GM04503 (cell line): ENCODE results near the gene RBL2.
"Not testable (repeated sequence)": the region's sequence is repeated elsewhere in the genome, so short reads cannot be mapped to it uniquely, and the experiment has no call there.

Experiments
- DNase-seq: peaks from one replicate; pipeline ENCODE4 v3.0.0-alpha.2; 2012; ENCODE audit warnings: low read depth

Gene RBL2

DNA sequence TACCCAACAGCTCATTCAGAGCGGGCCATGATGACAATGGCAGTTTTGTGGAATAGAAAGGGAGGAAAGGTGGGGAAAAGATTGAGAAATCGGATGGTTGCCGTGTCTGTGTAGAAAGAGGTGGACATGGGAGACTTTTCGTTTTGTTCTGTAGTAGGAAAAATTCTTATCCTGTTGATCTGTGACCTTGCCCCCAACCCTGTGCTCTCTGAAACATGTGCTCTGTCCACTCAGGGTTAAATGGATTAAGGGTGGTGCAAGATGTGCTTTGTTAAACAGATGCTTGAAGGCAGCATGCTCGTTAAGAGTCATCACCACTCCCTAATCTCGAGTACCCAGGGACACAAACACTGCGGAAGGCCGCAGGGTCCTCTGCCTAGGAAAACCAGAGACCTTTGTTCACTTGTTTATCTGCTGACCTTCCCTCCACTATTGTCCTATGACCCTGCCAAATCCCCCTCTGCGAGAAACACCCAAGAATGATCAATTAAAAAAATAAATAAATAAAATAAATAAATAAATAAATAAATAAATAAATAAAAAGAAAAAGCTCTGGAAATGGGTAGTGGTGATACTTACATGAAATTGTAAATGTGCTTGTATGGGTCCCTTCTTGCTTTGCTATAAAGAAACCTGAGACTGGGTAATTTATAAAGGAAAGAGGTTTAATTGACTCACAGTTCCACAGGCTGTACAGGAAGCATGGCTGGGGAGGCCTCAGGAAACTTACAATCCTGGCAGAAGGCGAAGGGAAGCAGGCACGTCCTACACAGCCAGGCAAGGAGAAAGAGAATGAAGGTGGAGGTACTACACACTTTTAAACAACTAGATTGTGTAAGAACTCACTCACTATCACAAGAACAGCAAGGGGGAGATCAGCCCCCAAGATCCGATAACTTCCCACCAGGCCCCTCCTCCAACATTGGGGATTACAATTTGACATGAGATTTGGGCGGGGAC, 105.8 kb downstream of the RBL2 start:
- not testable (repeated sequence) for DNase-seq
